MM.1S (cell line): ENCODE results near the gene AHRR.

Source experiments
- DNase-seq: peaks from one replicate; pipeline ENCODE4 v3.0.0-alpha.2; 2015
- H2AFZ ChIP-seq: fragments of 300-600 bp; sonication (generic); 2 replicates; pipeline ENCODE4 v1.6.0; 2016; ENCODE audit warnings: antibody characterized with exemption, low read length
- H3F3A ChIP-seq: fragments of 300-600 bp; sonication (generic); 2 replicates; pipeline ENCODE4 v1.6.1; 2016; ENCODE audit warnings: mild to moderate bottlenecking, antibody characterized with exemption, low read length, moderate library complexity, mixed read lengths; ENCODE audit not compliant: insufficient read depth
- H3K27ac ChIP-seq: fragments of 300-600 bp; sonication (generic); 2 replicates; pipeline ENCODE4 v1.5.1; 2016; ENCODE audit warnings: mild to moderate bottlenecking, low read length
- H3K27me3 ChIP-seq: fragments of 300-600 bp; sonication (generic); replicated peaks from 2 replicates; pipeline ENCODE4 v1.6.0; 2016; ENCODE audit warnings: low read length; ENCODE audit not compliant: insufficient read depth
- H3K36me3 ChIP-seq: fragments of 300-600 bp; sonication (generic); replicated peaks from 2 replicates; pipeline ENCODE4 v1.6.1; 2016; ENCODE audit warnings: mild to moderate bottlenecking, low read length, mixed read lengths; ENCODE audit not compliant: insufficient read depth
- H3K4me1 ChIP-seq: fragments of 300-600 bp; sonication (generic); 2 replicates; pipeline ENCODE4 v1.6.1; 2016; ENCODE audit warnings: low read length, mixed read lengths
- H3K4me2 ChIP-seq: fragments of 300-600 bp; sonication (generic); 2 replicates; pipeline ENCODE4 v1.6.0; 2016; ENCODE audit warnings: low read depth, low read length
- H3K4me3 ChIP-seq: fragments of 300-600 bp; sonication (generic); 2 replicates; pipeline ENCODE4 v1.5.1; 2016; ENCODE audit warnings: low read length, mixed read lengths
- H3K79me2 ChIP-seq: fragments of 300-600 bp; sonication (generic); 2 replicates; pipeline ENCODE4 v1.6.1; 2016; ENCODE audit warnings: mixed run types, low read length, mixed read lengths
- H3K9ac ChIP-seq: fragments of 300-600 bp; sonication (generic); 2 replicates; pipeline ENCODE4 v1.6.1; 2016; ENCODE audit warnings: low read length, mixed read lengths
- H3K9me2 ChIP-seq: fragments of 300-600 bp; sonication (generic); replicated peaks from 2 replicates; pipeline ENCODE4 v1.6.1; 2016; ENCODE audit warnings: mild to moderate bottlenecking, low read length, mixed read lengths; ENCODE audit not compliant: insufficient read depth
- H3K9me3 ChIP-seq: fragments of 300-600 bp; sonication (generic); replicated peaks from 2 replicates; pipeline ENCODE4 v1.6.1; 2016; ENCODE audit warnings: mild to moderate bottlenecking, low read length, mixed read lengths; ENCODE audit not compliant: insufficient read depth
- H4K20me1 ChIP-seq: fragments of 300-600 bp; sonication (generic); 2 replicates; pipeline ENCODE4 v1.6.1; 2016; ENCODE audit warnings: mild to moderate bottlenecking, low read length, moderate library complexity, mixed read lengths; ENCODE audit not compliant: insufficient read depth
- CTCF ChIP-seq: fragments of 300-600 bp; sonication (generic); IDR thresholded peaks from 2 replicates; pipeline ENCODE4 v1.5.1; 2016; ENCODE audit warnings: antibody characterized with exemption, low read length, mixed read lengths
- EZH2 ChIP-seq: fragments of 300-600 bp; sonication (generic); optimal IDR thresholded peaks from 2 replicates; pipeline ENCODE3; 2017; ENCODE audit warnings: low read depth, mild to moderate bottlenecking, antibody characterized with exemption, low read length, mixed read lengths
- EZH2phosphoT487 ChIP-seq: fragments of 300-600 bp; sonication (generic); IDR thresholded peaks from 2 replicates; pipeline ENCODE4 v1.6.1; 2018; ENCODE audit warnings: antibody characterized with exemption, low read length

Gene AHRR

DNA sequence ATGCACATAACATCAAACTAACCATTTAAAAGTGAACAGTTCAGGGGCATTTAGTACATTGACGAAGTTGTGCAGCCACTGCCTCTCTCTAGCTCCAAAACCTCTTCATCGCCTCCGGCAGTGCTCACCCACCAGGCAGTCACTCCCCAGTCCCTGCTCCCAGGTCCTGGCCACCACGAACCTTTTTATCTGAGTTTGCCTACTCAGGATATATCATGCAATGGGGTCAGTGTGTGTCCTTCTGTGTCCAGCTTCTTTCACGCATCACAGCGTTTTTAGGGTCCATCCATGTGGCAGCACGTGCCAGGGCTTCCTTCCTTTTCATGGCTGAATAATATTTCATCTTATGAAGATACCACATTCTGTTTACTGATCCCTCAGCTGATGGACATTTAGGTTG lies 4.6 kb downstream of the AHRR start:
- Histone ChIP-seq H3K4me1 (no peaks in the 10 kb centered on the region), H2AFZ (no peak overlapping the region), H3K27me3 (no peaks in the 10 kb centered on the region; the same call in 1 of the 2 replicates), H3K79me2 (no peaks in the 10 kb centered on the region), H3K4me2 (no peak overlapping the region), H3K9me2 (no peaks in the 10 kb centered on the region), H3F3A (no peaks in the 10 kb centered on the region), H3K27ac (no peak overlapping the region), H3K9ac (no peak overlapping the region), H3K9me3 (no peaks in the 10 kb centered on the region), H3K36me3 (no peaks in the 10 kb centered on the region), H3K4me3 (no peak overlapping the region), H4K20me1 (no peaks in the 10 kb centered on the region)
- DNase-seq, result no peak
- no peak for TF ChIP-seq CTCF
- no peak for TF ChIP-seq EZH2phosphoT487
- TF ChIP-seq EZH2, result no peak

- DNase-seq, result no peak
- Histone ChIP-seq H3K36me3 (no peaks in the 10 kb centered on the region), H3K79me2 (no peaks in the 10 kb centered on the region), H3K9ac (no peak overlapping the region), H3K27ac (no peak overlapping the region), H3K9me2 (no peaks in the 10 kb centered on the region), H3K4me3 (no peak overlapping the region), H4K20me1 (no peaks in the 10 kb centered on the region), H3K9me3 (no peaks in the 10 kb centered on the region), H3K4me2 (no peak overlapping the region), H3K27me3 (no peaks in the 10 kb centered on the region), H2AFZ (no peak overlapping the region), H3F3A (no peaks in the 10 kb centered on the region), H3K4me1 (no peaks in the 10 kb centered on the region)
- TF ChIP-seq EZH2phosphoT487, result no peak
- no peak for TF ChIP-seq EZH2
- no peak for TF ChIP-seq CTCF
Observed at GRCh38 chr5:329121-329735, 7.7 kb downstream of the AHRR start.

DNA sequence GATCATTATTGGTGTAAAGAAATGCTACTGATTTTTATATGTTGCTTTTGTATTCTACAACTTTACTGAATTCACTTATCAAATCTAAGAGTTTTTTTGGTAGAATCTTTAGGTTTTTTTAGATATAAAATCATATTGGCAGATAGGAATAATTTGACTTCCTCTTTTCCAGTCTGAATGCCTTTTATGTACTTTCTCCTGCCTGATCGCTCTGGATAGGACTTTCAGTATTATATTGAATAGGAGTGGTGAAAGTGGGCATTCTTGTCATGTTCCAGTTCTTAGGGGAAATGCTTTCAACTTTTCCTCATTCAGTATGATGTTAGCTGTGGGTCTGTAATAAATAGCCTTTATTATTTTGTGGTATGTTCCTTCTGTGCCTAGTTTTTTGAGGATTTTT lies 8.3 kb downstream of the AHRR start:
- no peaks in the 10 kb centered on the region for H3K79me2 ChIP-seq
- H3K36me3 ChIP-seq, result no peaks in the 10 kb centered on the region
- no peaks in the 10 kb centered on the region for H4K20me1 ChIP-seq
- H3K4me1 ChIP-seq, result no peaks in the 10 kb centered on the region
- no peak for DNase-seq
- H3K9ac ChIP-seq, result no peak overlapping the region
- H3K9me2 ChIP-seq, result no peaks in the 10 kb centered on the region
- H3F3A ChIP-seq, result no peaks in the 10 kb centered on the region
- TF ChIP-seq EZH2phosphoT487 (no peak), EZH2 (no peak), CTCF (no peak)
- H3K27ac ChIP-seq, result no peak overlapping the region
- no peak overlapping the region for H3K4me3 ChIP-seq
- H2AFZ ChIP-seq, result no peak overlapping the region
- H3K9me3 ChIP-seq, result no peaks in the 10 kb centered on the region
- H3K4me2 ChIP-seq, result no peak overlapping the region
- H3K27me3 ChIP-seq, result no peaks in the 10 kb centered on the region
